Measurements from ENCODE around the gene SLC41A1. TPM values are rescaled to one million over a fixed set of nuclear protein-coding genes. Genes with fewer than 3 reads are reported as not detected.
"Not testable (repeated sequence)": the region's sequence is repeated elsewhere in the genome, so short reads cannot be mapped to it uniquely, and the experiment has no call there.

SLC41A1 gene
- 10 to 100 TPM; 17.1 to 32.8 TPM for total RNA-seq
- polyA plus RNA-seq (2013, experiment 1 of 2), result 18.3 TPM
- polyA plus RNA-seq (2013, experiment 2 of 2), result 16.3 TPM
- long read RNA-seq, experiment 1, partial matches to known transcripts, result 3 of 3 reads
- long read RNA-seq, experiment 1, other reads (novel, unspliced or antisense), result 0 of 3 reads
- long read RNA-seq, experiment 2, full-length matches to known transcripts, result 28 of 47 reads
- long read RNA-seq, experiment 2, partial matches to known transcripts, result 8 of 47 reads
- long read RNA-seq, experiment 2, other reads (novel, unspliced or antisense), result 11 of 47 reads
- long read RNA-seq, experiment 3, full-length matches to known transcripts, result 10 of 23 reads
- long read RNA-seq, experiment 3, partial matches to known transcripts, result 4 of 23 reads
- long read RNA-seq, experiment 3, other reads (novel, unspliced or antisense), result 9 of 23 reads
- long read RNA-seq, experiment 4, partial matches to known transcripts, result 0 of 1 reads
- long read RNA-seq, experiment 4, other reads (novel, unspliced or antisense), result 1 of 1 reads

DNA sequence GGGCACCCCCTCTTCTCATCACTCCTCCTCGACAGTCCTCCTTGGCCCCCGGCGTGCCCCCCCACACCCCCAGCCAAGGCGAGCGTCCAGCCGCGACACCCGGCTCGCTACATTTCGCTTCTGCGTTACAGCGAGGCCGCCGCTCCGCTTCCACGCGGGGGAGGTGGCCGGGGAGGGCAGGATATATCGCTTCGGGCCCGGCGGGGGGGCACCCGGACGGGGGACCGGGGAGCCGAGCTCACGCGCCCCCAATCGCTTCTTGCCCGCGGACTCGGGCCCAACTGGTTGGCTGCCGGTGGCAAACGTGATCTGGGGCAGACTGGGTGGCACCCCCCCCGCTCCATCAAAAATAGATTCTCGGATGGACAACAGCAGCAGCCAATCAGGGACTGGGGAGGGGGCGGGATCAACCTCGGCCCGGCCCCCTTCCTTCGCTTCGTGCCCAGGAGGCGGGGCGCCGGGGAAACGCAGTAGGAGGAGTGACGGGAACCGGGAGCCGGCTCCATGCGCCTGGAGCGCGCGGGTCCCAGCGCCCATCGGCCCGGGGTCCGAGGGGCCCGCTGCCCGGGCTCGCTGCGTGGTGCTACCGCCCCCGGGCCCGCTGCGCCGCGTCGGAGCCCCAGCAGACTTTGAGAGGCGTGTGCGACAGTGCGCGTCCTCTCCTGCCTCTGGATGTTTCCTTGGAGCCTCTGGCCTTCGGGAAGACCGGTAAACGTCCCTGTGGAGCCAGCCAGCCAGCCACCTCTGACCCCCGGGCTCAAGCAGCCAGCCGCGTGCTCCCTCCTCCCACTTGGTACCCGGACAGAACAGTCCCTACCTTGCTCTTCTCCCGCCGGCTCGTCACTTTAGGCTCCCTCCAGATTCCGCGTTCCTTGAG lies at the start of gene SLC41A1:
Gene SLC41A1, minus strand, starts transcription at position 321 of the 877 bp plus-strand sequence. CDS start 2,757 bp downstream, outside the sequence.
- peaks cover 29% of the 10 kb centered on the region for H3K4me1 Mint-ChIP-seq
- no peaks in the 10 kb centered on the region for H3K9me3 ChIP-seq (ENCODE audit: control insufficient read depth, low read length)
- 0% methylated on average over 10 to 83 of the region's 83 CpGs for WGBS, 2 experiments (ENCODE audit: insufficient coverage in 1 of 2, insufficient read length in 1 of 2)

GRCh38 chr1:205861540-205861939 lies 48.5 kb upstream of the SLC41A1 start:
- H3K4me1 ChIP-seq (ENCODE audit: control insufficient read depth, insufficient read depth, low read length), result no peaks in the 10 kb centered on the region
- H3K4me3 ChIP-seq (ENCODE audit: low read length), result no peak overlapping the region
- peaks cover 11% of the 10 kb centered on the region for H3K36me3 ChIP-seq (ENCODE audit: control insufficient read depth, insufficient read depth, low read length)
- peaks cover 51% of the 10 kb centered on the region for H3K36me3 Mint-ChIP-seq (ENCODE audit: low read depth)
- no peak overlapping the region for H3K27ac Mint-ChIP-seq
- H3K9me3 Mint-ChIP-seq, result peaks cover 51% of the 10 kb centered on the region
- H3K9me3 ChIP-seq (ENCODE audit: control insufficient read depth, low read length), result peaks cover 69% of the 10 kb centered on the region
- no peaks in the 10 kb centered on the region for H3K27me3 Mint-ChIP-seq (ENCODE audit: insufficient read depth)
- 95 to 100% methylated on average over 1 to 2 of the region's 2 CpGs for WGBS, 2 experiments (ENCODE audit: insufficient coverage in 1 of 2, insufficient read length in 1 of 2)
- H3K4me3 Mint-ChIP-seq, result no peak overlapping the region
- no peaks in the 10 kb centered on the region for H3K27me3 ChIP-seq (ENCODE audit: control insufficient read depth, insufficient read depth, low read length, poor library complexity, severe bottlenecking)
- no peak for DNase-seq
- H3K4me1 Mint-ChIP-seq, result peaks cover 8% of the 10 kb centered on the region
- H3K9ac ChIP-seq (ENCODE audit: extremely low read depth, low read length, poor library complexity, severe bottlenecking), result no peak overlapping the region
- TF ChIP-seq CTCF (conservative IDR thresholded peaks at IDR 0.05), result no peak
- no peak overlapping the region for H3K27ac ChIP-seq (ENCODE audit: low read depth, low read length)

More for the DNA sequence above, at the start of gene SLC41A1:
- H3K4me3 Mint-ChIP-seq, result peak within 1 kb of the TSS; percentile 87
- peak within 1 kb of the TSS; percentile 82 for H3K4me3 ChIP-seq (ENCODE audit: low read length)
- H3K27ac Mint-ChIP-seq, result peak within 1 kb of the TSS; percentile 96
- H3K27me3 Mint-ChIP-seq (ENCODE audit: insufficient read depth), result peaks cover 17% of the 10 kb centered on the region
- H3K9ac ChIP-seq (ENCODE audit: extremely low read depth, low read length, poor library complexity, severe bottlenecking), result peak within 1 kb of the TSS; percentile 33
- no peaks in the 10 kb centered on the region for H3K9me3 Mint-ChIP-seq
- no peaks in the 10 kb centered on the region for H3K4me1 ChIP-seq (ENCODE audit: control insufficient read depth, insufficient read depth, low read length)
- peaks cover 12% of the 10 kb centered on the region for H3K36me3 ChIP-seq (ENCODE audit: control insufficient read depth, insufficient read depth, low read length)
- H3K27ac ChIP-seq (ENCODE audit: low read depth, low read length), result peak within 1 kb of the TSS; percentile 27
- TF ChIP-seq CTCF (conservative IDR thresholded peaks at IDR 0.05), result no peak
- peak; percentile 97 for DNase-seq
- H3K27me3 ChIP-seq (ENCODE audit: control insufficient read depth, insufficient read depth, low read length, poor library complexity, severe bottlenecking), result peaks cover 8% of the 10 kb centered on the region
- H3K36me3 Mint-ChIP-seq (ENCODE audit: low read depth), result peaks cover 12% of the 10 kb centered on the region

GRCh38 chr1:205858141-205858961 lies 45.4 kb upstream of the SLC41A1 start:
- H3K9me3 ChIP-seq (ENCODE audit: control insufficient read depth, low read length), result peaks cover 57% of the 10 kb centered on the region
- TF ChIP-seq CTCF (conservative IDR thresholded peaks at IDR 0.05), result no peak
- H3K27ac Mint-ChIP-seq, result no peak overlapping the region
- no peak for DNase-seq
- no peak overlapping the region for H3K4me3 Mint-ChIP-seq
- peaks cover 11% of the 10 kb centered on the region for H3K36me3 ChIP-seq (ENCODE audit: control insufficient read depth, insufficient read depth, low read length)
- 87% methylated on average over 3 to 6 of the region's 6 CpGs for WGBS, 2 experiments (ENCODE audit: insufficient coverage in 1 of 2, insufficient read length in 1 of 2)
- H3K4me3 ChIP-seq (ENCODE audit: low read length), result no peak overlapping the region
- no peak overlapping the region for H3K27ac ChIP-seq (ENCODE audit: low read depth, low read length)
- no peaks in the 10 kb centered on the region for H3K4me1 Mint-ChIP-seq
- H3K4me1 ChIP-seq (ENCODE audit: control insufficient read depth, insufficient read depth, low read length), result no peaks in the 10 kb centered on the region
- H3K27me3 Mint-ChIP-seq (ENCODE audit: insufficient read depth), result no peaks in the 10 kb centered on the region
- H3K36me3 Mint-ChIP-seq (ENCODE audit: low read depth), result peaks cover 59% of the 10 kb centered on the region
- peaks cover 66% of the 10 kb centered on the region for H3K9me3 Mint-ChIP-seq
- no peak overlapping the region for H3K9ac ChIP-seq (ENCODE audit: extremely low read depth, low read length, poor library complexity, severe bottlenecking)
- H3K27me3 ChIP-seq (ENCODE audit: control insufficient read depth, insufficient read depth, low read length, poor library complexity, severe bottlenecking), result no peaks in the 10 kb centered on the region

- DNase-seq; H3K4me3 Mint-ChIP-seq; H3K9ac ChIP-seq (ENCODE audit: extremely low read depth, low read length, poor library complexity, severe bottlenecking); H3K4me3 ChIP-seq (ENCODE audit: low read length); H3K36me3 ChIP-seq (ENCODE audit: control insufficient read depth, insufficient read depth, low read length); H3K4me1 Mint-ChIP-seq; H3K27me3 ChIP-seq (ENCODE audit: control insufficient read depth, insufficient read depth, low read length, poor library complexity, severe bottlenecking); H3K4me1 ChIP-seq (ENCODE audit: control insufficient read depth, insufficient read depth, low read length); H3K27me3 Mint-ChIP-seq (ENCODE audit: insufficient read depth); H3K27ac Mint-ChIP-seq; H3K27ac ChIP-seq (ENCODE audit: low read depth, low read length): not testable (repeated sequence)
- Mint-ChIP-seq H3K9me3 (peaks cover 62% of the 10 kb centered on the region), H3K36me3 (ENCODE audit: low read depth) (peaks cover 54% of the 10 kb centered on the region)
- WGBS, 2 experiments (ENCODE audit: insufficient coverage in 1 of 2, insufficient read length in 1 of 2), result 94 to 100% methylated on average over 2 of the region's 2 CpGs
- peaks cover 54% of the 10 kb centered on the region for H3K9me3 ChIP-seq (ENCODE audit: control insufficient read depth, low read length)
Measured at GRCh38 chr1:205857501-205857900, 44.5 kb upstream of the SLC41A1 start.
